SK-N-SH (cell line): Measurements from ENCODE around the gene KLK5. TPM values are rescaled to one million over a fixed set of nuclear protein-coding genes. Genes with fewer than 3 reads are reported as not detected.

Experiments used
- CTCF ChIA-PET: fragments of 300-600, 350-600 bp; formaldehyde crosslinking; extraction: SDS; loops from one replicate; lab custom pipeline; 2021; lab: Yijun Ruan, JAX
- POLR2A ChIA-PET: fragments of 350-600 bp; sonication (Branson Sonifier 250); formaldehyde crosslinking; extraction: SDS; loops from one replicate; lab custom pipeline; 2020; ENCODE audit warnings: antibody characterized with exemption, inconsistent platforms; lab: Yijun Ruan, JAX
- DNase-seq: peaks from one replicate; pipeline ENCODE4 v3.0.0; 2012
- H2AFZ ChIP-seq: fragments of 200-600 bp; sonication (generic); 2 replicates; pipeline ENCODE4 v1.8.1; 2016; ENCODE audit warnings: antibody characterized with exemption, mild to moderate bottlenecking, low read depth
- H3F3A ChIP-seq: fragments of 200-600 bp; sonication (generic); replicated peaks from 2 replicates; pipeline ENCODE3; 2016; ENCODE audit warnings: antibody characterized with exemption, mild to moderate bottlenecking; ENCODE audit not compliant: insufficient read depth
- H3K27ac ChIP-seq, 2 experiments: fragments of 200-500 bp in 1 of 2; fragments of 200-600 bp in 1 of 2; sonication (Bioruptor generic) in 1 of 2; sonication (generic), shearing (Covaris generic) in 1 of 2; 2 replicates each; pipeline versions ENCODE4 v1.5.1 to v1.6.1; 2014 to 2016; ENCODE audit warnings: low read depth in 2 of 2, inconsistent platforms in 1 of 2, low read length in 1 of 2, mild to moderate bottlenecking in 1 of 2, mixed read lengths in 1 of 2
- H3K27me3 ChIP-seq: fragments of 200-600 bp; sonication (generic), shearing (Covaris generic); 2 replicates; pipeline ENCODE4 v1.6.1; 2016; ENCODE audit warnings: mixed run types; ENCODE audit not compliant: insufficient read depth
- H3K36me3 ChIP-seq, 2 experiments: fragments of 200-500 bp in 1 of 2; fragments of 200-600 bp in 1 of 2; sonication (Bioruptor generic) in 1 of 2; sonication (generic) in 1 of 2; replicated peaks in 1 of 2; 2 replicates each; pipeline versions ENCODE3 to v1.5.1; 2014 to 2016; ENCODE audit warnings: low read length in 1 of 2, mild to moderate bottlenecking in 1 of 2; ENCODE audit not compliant: insufficient read depth in 2 of 2, control insufficient read depth in 1 of 2
- H3K4me1 ChIP-seq, 2 experiments: fragments of 200-500 bp in 1 of 2; fragments of 200-600 bp in 1 of 2; sonication (Bioruptor generic) in 1 of 2; sonication (generic), shearing (Covaris generic) in 1 of 2; 2 replicates each; pipeline versions ENCODE4 v1.5.1 to v1.6.1; 2014 to 2016; ENCODE audit warnings: low read depth in 1 of 2, low read length in 1 of 2, mixed run types in 1 of 2; ENCODE audit not compliant: insufficient read depth in 2 of 2, control insufficient read depth in 1 of 2
- H3K4me2 ChIP-seq: fragments of 200-600 bp; sonication (generic), shearing (Covaris generic); 2 replicates; pipeline ENCODE4 v1.6.1; 2017; ENCODE audit warnings: mixed run types
- H3K4me3 ChIP-seq, 2 experiments: fragments of 200-500 bp in 1 of 2; fragments of 200-600 bp in 1 of 2; sonication (Bioruptor generic) in 1 of 2; sonication (generic), shearing (Covaris generic) in 1 of 2; 2 replicates each; pipeline versions ENCODE4 v1.5.1 to v1.8.1; 2014 to 2016; ENCODE audit warnings: low read depth in 2 of 2, inconsistent platforms in 1 of 2, low read length in 1 of 2, mild to moderate bottlenecking in 1 of 2, mixed read lengths in 1 of 2, moderate library complexity in 1 of 2
- H3K79me2 ChIP-seq: fragments of 200-600 bp; sonication (generic); 2 replicates; pipeline ENCODE4 v1.8.1; 2017; ENCODE audit warnings: mild to moderate bottlenecking; ENCODE audit not compliant: insufficient read depth
- H3K9ac ChIP-seq: fragments of 200-600 bp; sonication (generic); 2 replicates; pipeline ENCODE4 v1.6.1; 2017; ENCODE audit warnings: mixed run types
- H3K9me2 ChIP-seq: fragments of 200-600 bp; sonication (generic); 2 replicates; pipeline ENCODE4 v1.6.1; 2017; ENCODE audit warnings: mixed run types
- H3K9me3 ChIP-seq: fragments of 200-600 bp; sonication (generic); 2 replicates; pipeline ENCODE4 v1.6.1; 2017; ENCODE audit warnings: mixed run types, mild to moderate bottlenecking, moderate library complexity
- H4K20me1 ChIP-seq: fragments of 200-600 bp; sonication (generic); 2 replicates; pipeline ENCODE4 v1.6.1; 2017; ENCODE audit warnings: mild to moderate bottlenecking, mixed run types; ENCODE audit not compliant: insufficient read depth
- EZH2phosphoT487 ChIP-seq: fragments of 200-600 bp; sonication (generic); IDR thresholded peaks from 2 replicates; pipeline ENCODE4 v1.6.1; 2017; ENCODE audit warnings: low read depth, mixed run types, mild to moderate bottlenecking, antibody characterized with exemption, moderate library complexity, borderline replicate concordance
- FOSL2 ChIP-seq: IDR thresholded peaks from 2 replicates; pipeline ENCODE4 v1.4.0; 2012; ENCODE audit warnings: low read depth, mild to moderate bottlenecking, moderate library complexity, borderline replicate concordance
- GABPA ChIP-seq: IDR thresholded peaks from 2 replicates; pipeline ENCODE4 v1.4.0; 2012; ENCODE audit warnings: low read depth, mild to moderate bottlenecking
- GATA2 ChIP-seq: sonication (generic); formaldehyde crosslinking; IDR thresholded peaks from 2 replicates; pipeline ENCODE4 v1.5.0; 2020; ENCODE audit warnings: mild to moderate bottlenecking, missing genetic modification reagents
- MAX ChIP-seq: IDR thresholded peaks from 2 replicates; pipeline ENCODE4 v1.4.0; 2012; ENCODE audit warnings: low read depth
- MEF2A ChIP-seq: IDR thresholded peaks from 2 replicates; pipeline ENCODE4 v1.4.0; 2012; ENCODE audit warnings: low read depth, borderline replicate concordance
- PBX3 ChIP-seq: IDR thresholded peaks from 2 replicates; pipeline ENCODE4; 2012
- POLR2AphosphoS5 ChIP-seq: IDR thresholded peaks from 2 replicates; pipeline ENCODE4 v1.6.1; 2012; ENCODE audit warnings: low read depth, low read length
- RAD21 ChIP-seq: IDR thresholded peaks from 2 replicates; pipeline ENCODE4 v1.6.1; 2012; ENCODE audit warnings: mild to moderate bottlenecking, low read length
- TAF1 ChIP-seq: IDR thresholded peaks from 2 replicates; pipeline ENCODE4 v1.6.1; 2012; ENCODE audit warnings: low read depth, mild to moderate bottlenecking, low read length, moderate library complexity, borderline replicate concordance
- USF2 ChIP-seq: fragments of 150-350 bp; IDR thresholded peaks from 2 replicates; pipeline ENCODE4 v1.6.1; 2017; ENCODE audit warnings: antibody characterized with exemption, low read length, low read depth, borderline replicate concordance
- YY1 ChIP-seq: IDR thresholded peaks from 2 replicates; pipeline ENCODE4 v1.4.0; 2012; ENCODE audit warnings: low read depth, mild to moderate bottlenecking
- WGBS: methylation state at CpG from one replicate; pipeline ENCODE4 v1.1.6; 2017; ENCODE audit warnings: low lambda C conversion rate; 5-methylcytosine and 5-hydroxymethylcytosine counted together
- polyA plus RNA-seq, 3 experiments: library from polyadenylated mRNA; depleted of rRNA; stranded (reverse); fragments of >200 nt; gene quantifications; 2 replicates each; pipeline ENCODE4 v1.2.3, GENCODE V29; 2012

KLK5 gene
- polyA plus RNA-seq, 1 of the 3 experiments (the other 2 are of a cell fraction) = not detected

- H3K4me1 ChIP-seq = no peaks in the 10 kb centered on the region
- POLR2A ChIA-PET = no interaction called here
- H3K4me3 ChIP-seq = no peak overlapping the region
- no peaks in the 10 kb centered on the region for H4K20me1 ChIP-seq
- H3K27me3 ChIP-seq = peaks cover 33% of the 10 kb centered on the region
- no peaks in the 10 kb centered on the region for H3F3A ChIP-seq
- no peak overlapping the region for H2AFZ ChIP-seq
- CTCF ChIA-PET = no interaction called here
- H3K4me2 ChIP-seq = no peak overlapping the region
- no peak for DNase-seq
- H3K9me2 ChIP-seq = no peaks in the 10 kb centered on the region
- WGBS = 0% methylated on average over 3 of the region's 6 CpGs
- H3K79me2 ChIP-seq = no peaks in the 10 kb centered on the region
- no peaks in the 10 kb centered on the region for H3K36me3 ChIP-seq
- H3K9ac ChIP-seq = no peak overlapping the region
- TF ChIP-seq RAD21 = no peak
- no peak for TF ChIP-seq USF2
- TF ChIP-seq MEF2A = no peak
- TF ChIP-seq TAF1 = no peak
- TF ChIP-seq GABPA = no peak
- no peak for TF ChIP-seq POLR2AphosphoS5
- no peaks in the 10 kb centered on the region for H3K9me3 ChIP-seq
- no peak overlapping the region for H3K27ac ChIP-seq
These were observed 10.5 kb upstream of the KLK5 start for GRCh38 chr19:50963381-50963780.

- TF ChIP-seq GATA2 (CRISPR knock-in tag) (no peak), EZH2phosphoT487 (no peak), YY1 (no peak), FOSL2 (no peak), PBX3 (no peak), MAX (no peak)
- Histone ChIP-seq H3K4me3 (no peak overlapping the region), H3K9me3 (no peaks in the 10 kb centered on the region), H3F3A (no peaks in the 10 kb centered on the region), H3K79me2 (no peaks in the 10 kb centered on the region), H3K36me3 (no peaks in the 10 kb centered on the region), H3K27ac (no peak overlapping the region), H3K9ac (no peak overlapping the region), H3K9me2 (no peaks in the 10 kb centered on the region), H3K4me2 (no peak overlapping the region), H3K4me1 (no peaks in the 10 kb centered on the region), H4K20me1 (no peaks in the 10 kb centered on the region), H3K27me3 (peaks cover 34% of the 10 kb centered on the region; the same call in 1 of the 2 replicates), H2AFZ (no peak overlapping the region)
- ChIA-PET POLR2A (no interaction called here), CTCF (no interaction called here)
- 12% methylated on average over 1 of the region's 1 CpG for WGBS
- no peak for DNase-seq
These were observed 9.4 kb upstream of the KLK5 start for GRCh38 chr19:50962245-50962644.
